ENCODE data around the gene GIMAP4.

GIMAP4 gene

GRCh38 chr7:150553163-150553562 is 14.0 kb upstream of the GIMAP4 start:
- DNase-seq (ENCODE audit: extremely low spot score): no peak
- POLR2A ChIA-PET: no interaction called here
- CTCF ChIA-PET: interaction anchor here (1.0 to 1.4 kb wide), 5 partner anchors 9 to 104 kb away, joined by 3 to 4 read pairs (median 4); partner anchors contain the start of gene GIMAP4
- TF ChIP-seq CTCF (IDR thresholded peaks at IDR 0.05; ENCODE audit: control extremely low read depth, extremely low read depth, low read depth, missing control alignments): no peak

GRCh38 chr7:150556521-150557138 is 10.6 kb upstream of the GIMAP4 start:
- TF ChIP-seq CTCF (IDR thresholded peaks at IDR 0.05; ENCODE audit: control extremely low read depth, extremely low read depth, low read depth, missing control alignments): no peak
- CTCF ChIA-PET: no interaction called here

DNA sequence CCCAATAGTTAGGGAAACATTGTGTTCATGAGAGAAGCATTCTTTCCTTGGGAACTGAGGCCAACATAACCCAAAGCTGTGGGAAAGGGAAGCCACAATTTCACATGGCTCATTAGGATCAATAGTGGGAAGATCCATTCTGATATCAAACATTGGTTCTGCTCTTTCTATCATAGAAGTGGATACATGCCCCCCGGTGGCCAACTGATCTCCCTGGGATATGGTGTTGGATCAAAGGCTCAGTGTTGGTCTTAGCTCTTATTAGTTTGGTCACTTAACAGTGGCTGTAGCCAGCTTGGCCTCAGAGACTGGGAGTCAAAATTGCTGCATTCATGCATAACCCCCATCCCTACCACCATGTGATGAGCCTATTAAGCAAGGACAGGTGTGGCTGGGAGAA is 6.7 kb upstream of the GIMAP4 start:
- TF ChIP-seq CTCF (IDR thresholded peaks at IDR 0.05; ENCODE audit: control extremely low read depth, extremely low read depth, low read depth, missing control alignments): no peak
- DNase-seq (ENCODE audit: extremely low spot score): no peak
- CTCF ChIA-PET: interaction anchor here (1.3 kb wide), 1 partner anchor 19 kb away, joined by 3 read pairs; no protein-coding TSS in a partner anchor
- POLR2A ChIA-PET: no interaction called here

More at GRCh38 chr7:150556521-150557138, 10.6 kb upstream of the GIMAP4 start:
- DNase-seq (ENCODE audit: extremely low spot score): no peak
- POLR2A ChIA-PET: no interaction called here

- CTCF ChIA-PET: interaction anchor here (1.0 kb wide), 1 partner anchor 10 kb away, joined by 4 read pairs; no protein-coding TSS in a partner anchor
- no peak for TF ChIP-seq CTCF (IDR thresholded peaks at IDR 0.05; ENCODE audit: control extremely low read depth, extremely low read depth, low read depth, missing control alignments)
- DNase-seq (ENCODE audit: extremely low spot score): no peak
- POLR2A ChIA-PET: no interaction called here
Measured at GRCh38 chr7:150562919-150563318, 4.3 kb upstream of the GIMAP4 start.

DNA sequence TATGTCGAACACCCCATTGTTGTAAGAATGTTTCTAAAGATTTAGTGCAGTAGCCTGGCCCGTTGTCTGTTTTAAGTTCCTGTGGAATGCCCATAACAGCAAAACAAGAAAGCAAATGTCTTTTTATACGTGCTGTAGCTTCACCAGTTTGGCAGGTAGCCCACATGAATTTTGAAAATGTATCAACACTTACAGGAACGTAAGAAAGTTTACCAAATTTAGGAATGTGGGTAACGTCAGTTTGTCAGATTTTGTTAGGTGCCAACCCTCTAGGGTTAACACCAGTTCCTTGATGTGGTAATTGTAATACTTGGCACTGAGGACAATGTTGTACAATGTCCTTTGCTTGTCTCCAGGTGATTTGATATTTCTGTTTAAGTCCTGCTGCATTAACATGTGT is 3.2 kb upstream of the GIMAP4 start:
- TF ChIP-seq CTCF (IDR thresholded peaks at IDR 0.05; ENCODE audit: control extremely low read depth, extremely low read depth, low read depth, missing control alignments): no peak
- ChIA-PET CTCF (no interaction called here), POLR2A (no interaction called here)
- DNase-seq (ENCODE audit: extremely low spot score): no peak

DNA sequence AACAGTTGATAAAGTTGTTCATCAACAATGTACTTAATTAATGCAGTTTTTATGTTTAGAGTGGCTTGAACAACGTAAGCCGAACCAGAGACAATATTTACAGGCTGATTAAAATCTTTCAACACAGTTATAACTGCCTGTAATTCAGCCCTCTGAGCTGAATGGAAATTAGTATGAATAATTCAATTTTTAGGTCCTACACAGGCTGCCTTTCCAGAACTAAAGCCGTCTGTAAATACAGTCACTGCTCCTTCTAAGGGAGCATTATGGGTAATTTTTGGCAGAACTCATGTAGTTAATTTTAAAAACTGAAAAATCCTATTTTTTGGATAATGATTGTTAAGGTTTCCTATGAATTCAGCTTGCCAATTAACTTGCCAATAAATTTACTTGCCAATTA is 2.6 kb upstream of the GIMAP4 start:
- no peak for DNase-seq (ENCODE audit: extremely low spot score)
- ChIA-PET CTCF (no interaction called here), POLR2A (no interaction called here)
- TF ChIP-seq CTCF (IDR thresholded peaks at IDR 0.05; ENCODE audit: control extremely low read depth, extremely low read depth, low read depth, missing control alignments): no peak

Data from GM10248 (cell line).